ENCODE measurements around the gene NUP54. TPM values are rescaled to one million over a fixed set of nuclear protein-coding genes. Genes with fewer than 3 reads are reported as not detected.

Gene NUP54, protein sequence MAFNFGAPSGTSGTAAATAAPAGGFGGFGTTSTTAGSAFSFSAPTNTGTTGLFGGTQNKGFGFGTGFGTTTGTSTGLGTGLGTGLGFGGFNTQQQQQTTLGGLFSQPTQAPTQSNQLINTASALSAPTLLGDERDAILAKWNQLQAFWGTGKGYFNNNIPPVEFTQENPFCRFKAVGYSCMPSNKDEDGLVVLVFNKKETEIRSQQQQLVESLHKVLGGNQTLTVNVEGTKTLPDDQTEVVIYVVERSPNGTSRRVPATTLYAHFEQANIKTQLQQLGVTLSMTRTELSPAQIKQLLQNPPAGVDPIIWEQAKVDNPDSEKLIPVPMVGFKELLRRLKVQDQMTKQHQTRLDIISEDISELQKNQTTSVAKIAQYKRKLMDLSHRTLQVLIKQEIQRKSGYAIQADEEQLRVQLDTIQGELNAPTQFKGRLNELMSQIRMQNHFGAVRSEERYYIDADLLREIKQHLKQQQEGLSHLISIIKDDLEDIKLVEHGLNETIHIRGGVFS
- total RNA-seq: 36.9 and 41.2 TPM in 2 replicates

DNA sequence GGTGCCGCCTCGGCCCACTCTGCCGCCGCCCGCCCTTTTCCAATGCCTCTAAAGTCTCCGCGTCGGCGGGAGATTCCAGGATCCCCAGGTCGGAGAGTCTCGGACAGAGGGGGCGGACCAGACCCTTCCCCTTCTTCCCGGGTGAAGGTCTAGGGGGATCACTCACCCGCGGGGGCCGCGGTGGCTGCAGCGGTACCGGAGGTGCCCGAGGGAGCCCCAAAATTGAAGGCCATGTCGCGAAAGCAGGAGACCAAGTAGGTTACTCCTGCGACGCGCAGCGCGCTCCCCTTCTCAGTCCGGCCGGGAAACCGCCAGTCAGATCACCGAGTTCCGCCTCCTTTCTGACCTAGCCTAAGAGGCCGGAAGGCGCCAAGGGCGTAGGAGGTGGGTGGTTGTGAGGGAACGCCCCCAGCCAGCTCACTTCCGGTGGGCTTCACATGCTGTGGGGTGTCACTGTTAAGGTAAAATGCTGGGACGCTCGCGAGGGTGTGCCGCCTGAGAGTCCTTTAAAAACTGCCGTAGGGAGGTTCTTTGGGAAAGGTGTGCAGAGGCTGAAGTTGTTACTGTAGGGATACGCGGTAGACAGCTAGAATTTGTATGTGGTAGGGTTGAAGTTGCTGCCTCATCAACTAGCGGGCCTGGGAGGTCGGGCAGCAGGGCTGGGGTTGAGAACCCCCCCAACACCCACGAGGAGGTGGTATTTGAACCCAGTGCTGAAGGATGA lies at the start of gene NUP54:
Gene NUP54 (minus strand): TSS at position 256 of the 724 bp plus-strand sequence. CDS start 23 bp downstream, at position 233.

DNA sequence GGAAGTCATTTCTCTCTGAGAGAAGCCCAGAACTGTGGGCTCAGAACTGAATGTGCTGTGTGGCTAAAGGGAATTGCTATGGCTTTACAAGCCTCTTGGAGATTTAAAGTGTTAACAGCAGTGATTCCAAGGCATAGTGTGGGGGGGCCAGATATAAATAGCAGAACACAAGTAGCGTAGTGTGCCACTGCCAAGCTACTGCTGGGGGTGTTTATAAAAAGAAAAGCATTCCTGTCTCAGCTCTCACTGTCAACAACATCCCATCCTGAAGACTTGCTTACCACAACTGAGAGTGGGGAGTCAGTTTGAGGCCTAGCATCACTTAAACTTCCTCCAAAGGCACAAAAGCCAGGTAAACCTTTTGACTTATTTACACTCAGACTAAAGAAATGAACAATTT lies 73.7 kb downstream of the NUP54 start, which contains the start of gene ART3:
Gene ART3 (plus strand): TSS at position 242 of the 400 bp plus-strand sequence. CDS start 1,181 bp downstream, outside the sequence.

Other genes starting within 250 kb of the NUP54 start
- under 0.01 TPM in 1 of 2 replicates, not detected in the other for gene PPEF2, start 245.9 kb downstream of the NUP54 start, total RNA-seq
- 50.6 and 73.4 TPM in 2 replicates for gene NAAA, start 207.4 kb downstream of the NUP54 start, total RNA-seq
- gene SDAD1, start 157.5 kb downstream of the NUP54 start, total RNA-seq: 25.5 and 32.6 TPM in 2 replicates
- not detected in 2 replicates for gene CXCL9, start 140.9 kb downstream of the NUP54 start, total RNA-seq
- not detected in 2 replicates for gene CXCL10, start 124.9 kb downstream of the NUP54 start, total RNA-seq
- gene CXCL11, start 112.3 kb downstream of the NUP54 start, total RNA-seq: not detected in 2 replicates
- gene ART3, start 73.7 kb downstream of the NUP54 start, total RNA-seq: not detected in 2 replicates
- 109 and 113 TPM in 2 replicates for gene SCARB2, start 65.4 kb upstream of the NUP54 start, total RNA-seq
- gene FAM47E, start 103.3 kb upstream of the NUP54 start, total RNA-seq: 1.4 and 3.1 TPM in 2 replicates
- 2.7 and 2.9 TPM in 2 replicates for gene STBD1, start 158.3 kb upstream of the NUP54 start, total RNA-seq

Data from placental epithelial cell (primary cell).